Type B pancreatic cell (in vitro differentiated cells): ENCODE measurements around the gene GSX2. TPM values are rescaled to one million over a fixed set of nuclear protein-coding genes. Genes with fewer than 3 reads are reported as not detected.

ENCODE experiments used
- DNase-seq: peaks from one replicate; pipeline ENCODE4 v3.0.0; 2021; ENCODE audit warnings: mixed read lengths; ENCODE audit not compliant: unreplicated experiment; ENCODE audit errors: extremely low spot score
- H3K27ac Mint-ChIP-seq: 2 replicates; pipeline ENCODE4 v1.8.0; 2021; ENCODE audit warnings: mild to moderate bottlenecking, mixed read lengths
- H3K27me3 Mint-ChIP-seq: 2 replicates; pipeline ENCODE4 v1.8.0; 2021; ENCODE audit warnings: mixed read lengths
- H3K36me3 Mint-ChIP-seq: 2 replicates; pipeline ENCODE4 v1.8.0; 2021; ENCODE audit warnings: mixed read lengths
- H3K4me1 Mint-ChIP-seq: one replicate; pipeline ENCODE4 v1.8.0; 2021; ENCODE audit warnings: mixed read lengths; ENCODE audit not compliant: unreplicated experiment
- H3K4me3 Mint-ChIP-seq: 2 replicates; pipeline ENCODE4 v1.8.0; 2021; ENCODE audit warnings: mild to moderate bottlenecking, mixed read lengths
- H3K9me3 Mint-ChIP-seq: 2 replicates; pipeline ENCODE4 v1.8.0; 2021; ENCODE audit warnings: mixed read lengths
- CTCF ChIP-seq: fragments of 200-600 bp; sonication (generic); conservative IDR thresholded peaks from 2 replicates; pipeline ENCODE4 v1.5.0; 2021; ENCODE audit warnings: antibody characterized with exemption, mild to moderate bottlenecking
- total RNA-seq: library from RNA; stranded (reverse); gene quantifications from 2 replicates; pipeline ENCODE4 v1.2.1, GENCODE V29; 2021; ENCODE audit warnings: low replicate concordance

The GSX2 gene
- total RNA-seq, 1 donor from 2014 or later = 5.6 TPM

DNA sequence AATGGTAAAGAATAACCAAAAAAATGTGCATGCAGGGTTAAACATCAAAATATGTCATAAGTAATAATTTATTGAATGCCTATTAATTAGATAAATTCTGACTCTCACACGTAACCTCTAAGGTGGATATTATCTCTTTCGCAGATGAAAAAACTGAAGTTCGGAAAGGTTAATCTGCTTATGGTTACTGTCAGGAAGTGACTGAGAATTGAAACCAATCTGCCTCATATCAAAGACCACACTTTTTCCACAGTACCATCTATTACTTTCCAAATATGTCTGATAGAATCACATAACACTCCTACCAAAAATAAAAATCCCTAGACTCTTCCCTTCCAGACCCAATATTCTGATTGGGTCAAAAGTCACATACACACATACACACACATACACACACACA, 41.8 kb upstream of the GSX2 start:
- no peak for TF ChIP-seq CTCF
- no peaks in the 10 kb centered on the region for H3K9me3 Mint-ChIP-seq
- no peaks in the 10 kb centered on the region for H3K36me3 Mint-ChIP-seq
- DNase-seq = no peak
- H3K4me3 Mint-ChIP-seq = no peak overlapping the region
- peaks cover 26% of the 10 kb centered on the region for H3K4me1 Mint-ChIP-seq
- no peaks in the 10 kb centered on the region for H3K27me3 Mint-ChIP-seq
- no peak overlapping the region for H3K27ac Mint-ChIP-seq

GRCh38 chr4:54060116-54060515, 39.8 kb upstream of the GSX2 start:
- peaks cover 28% of the 10 kb centered on the region for H3K4me1 Mint-ChIP-seq
- TF ChIP-seq CTCF = no peak

GRCh38 chr4:54061067-54061466, 38.9 kb upstream of the GSX2 start:
- H3K36me3 Mint-ChIP-seq = no peaks in the 10 kb centered on the region
- no peak overlapping the region for H3K27ac Mint-ChIP-seq
- DNase-seq = no peak
- H3K4me1 Mint-ChIP-seq = peaks cover 35% of the 10 kb centered on the region
- H3K4me3 Mint-ChIP-seq = no peak overlapping the region
- no peaks in the 10 kb centered on the region for H3K9me3 Mint-ChIP-seq
- H3K27me3 Mint-ChIP-seq = no peaks in the 10 kb centered on the region
- no peak for TF ChIP-seq CTCF

More at GRCh38 chr4:54060116-54060515, 39.8 kb upstream of the GSX2 start:
- H3K27me3 Mint-ChIP-seq = no peaks in the 10 kb centered on the region
- H3K9me3 Mint-ChIP-seq = no peaks in the 10 kb centered on the region
- DNase-seq = no peak
- H3K4me3 Mint-ChIP-seq = no peak overlapping the region
- H3K36me3 Mint-ChIP-seq = no peaks in the 10 kb centered on the region
- H3K27ac Mint-ChIP-seq = no peak overlapping the region

DNA sequence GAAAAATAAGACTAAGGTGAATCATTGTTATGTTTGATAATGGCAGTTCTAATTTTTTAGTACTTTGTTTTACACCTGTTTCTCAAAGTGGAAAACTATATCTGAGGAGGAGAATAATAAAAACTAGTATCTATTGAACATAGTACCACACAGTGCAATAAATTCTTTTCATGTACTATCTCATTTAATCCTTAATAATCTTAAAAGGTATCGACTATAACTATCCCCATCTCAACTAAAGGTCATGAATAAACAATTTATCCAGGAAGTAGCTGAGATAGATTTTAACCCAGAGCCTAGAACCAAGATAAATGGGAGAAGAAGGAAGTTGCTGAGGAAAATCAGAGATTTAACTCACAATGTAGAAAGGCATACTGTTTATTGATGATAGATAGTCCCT, 38.1 kb upstream of the GSX2 start:
- no peaks in the 10 kb centered on the region for H3K27me3 Mint-ChIP-seq
- TF ChIP-seq CTCF = no peak
- peaks cover 35% of the 10 kb centered on the region for H3K4me1 Mint-ChIP-seq
- no peaks in the 10 kb centered on the region for H3K36me3 Mint-ChIP-seq
- peak overlapping the region; percentile 95 for H3K4me3 Mint-ChIP-seq
- no peak overlapping the region for H3K27ac Mint-ChIP-seq
- H3K9me3 Mint-ChIP-seq = no peaks in the 10 kb centered on the region
- no peak for DNase-seq

- TF ChIP-seq CTCF = no peak
- DNase-seq = no peak
- H3K4me3 Mint-ChIP-seq = peak overlapping the region; percentile 95
- peak overlapping the region; percentile 52 for H3K27ac Mint-ChIP-seq
- peaks cover 31% of the 10 kb centered on the region for H3K4me1 Mint-ChIP-seq
- H3K27me3 Mint-ChIP-seq = no peaks in the 10 kb centered on the region
- H3K9me3 Mint-ChIP-seq = no peaks in the 10 kb centered on the region
- no peaks in the 10 kb centered on the region for H3K36me3 Mint-ChIP-seq
Measured at GRCh38 chr4:54062392-54062791, 37.6 kb upstream of the GSX2 start.

DNA sequence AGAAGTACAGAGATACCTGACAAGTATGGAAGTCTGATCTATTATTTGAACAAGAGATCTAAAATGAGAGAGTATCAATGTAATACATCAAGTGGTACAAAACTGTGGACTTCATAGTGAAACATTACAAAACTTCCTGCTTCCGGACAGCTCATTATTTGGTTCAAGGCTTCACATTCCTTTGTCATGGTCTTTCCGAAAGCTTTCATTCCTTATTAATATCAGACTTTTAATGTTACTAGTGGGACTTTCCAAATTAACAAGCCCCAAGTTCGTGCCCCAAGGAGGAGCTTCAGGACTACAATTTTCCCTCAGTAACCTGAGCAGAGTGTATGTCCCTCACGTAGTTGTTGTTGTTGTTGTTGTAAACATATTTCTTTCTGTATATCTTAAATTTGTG, 36.7 kb upstream of the GSX2 start:
- H3K27me3 Mint-ChIP-seq = no peaks in the 10 kb centered on the region
- H3K27ac Mint-ChIP-seq = peak overlapping the region; percentile 93
- H3K9me3 Mint-ChIP-seq = no peaks in the 10 kb centered on the region
- H3K36me3 Mint-ChIP-seq = no peaks in the 10 kb centered on the region
- peak overlapping the region; percentile 95 for H3K4me3 Mint-ChIP-seq
- no peak for TF ChIP-seq CTCF
- DNase-seq = no peak
- H3K4me1 Mint-ChIP-seq = peaks cover 29% of the 10 kb centered on the region
